Aorta (tissue), 5 donors: Measurements from ENCODE around the gene ATG2B. TPM values are rescaled to one million over a fixed set of nuclear protein-coding genes. Genes with fewer than 3 reads are reported as not detected.
"Not testable (repeated sequence)": the region's sequence is repeated elsewhere in the genome, so short reads cannot be mapped to it uniquely, and the experiment has no call there.

Experiments used
- ATAC-seq: fragments of 200-7000 bp; cut with Tn5 transposase; one replicate; pipeline ENCODE4 v1.9.1; 2022; ENCODE audit warnings: moderate library complexity; ENCODE audit not compliant: low FRiP score
- DNase-seq, 2 donors: peaks; one replicate each; pipeline ENCODE4 v3.0.0-alpha.2; 2020
- H3K27ac ChIP-seq, 2 donors: one replicate each; pipeline ENCODE4 v1.5.1; 2013; ENCODE audit warnings: low read length in 2 of 2, mild to moderate bottlenecking in 2 of 2, moderate library complexity in 2 of 2, control low read depth in 1 of 2, inconsistent platforms in 1 of 2, low read depth in 1 of 2
- H3K27me3 ChIP-seq, 2 donors: one replicate each; pipeline ENCODE4 v1.6.1; 2013; ENCODE audit warnings: control low read depth in 1 of 2, low read length in 1 of 2, mild to moderate bottlenecking in 1 of 2, moderate library complexity in 1 of 2; ENCODE audit not compliant: insufficient read depth in 2 of 2, control insufficient read depth in 1 of 2
- H3K36me3 ChIP-seq, 2 donors: one replicate each; pipeline ENCODE4 v1.6.1; 2013; ENCODE audit warnings: control low read depth in 1 of 2, low read length in 1 of 2, mild to moderate bottlenecking in 1 of 2; ENCODE audit not compliant: insufficient read depth in 2 of 2, control insufficient read depth in 1 of 2
- H3K4me1 ChIP-seq, 2 donors: one replicate each; pipeline ENCODE4 v1.6.1; 2013; ENCODE audit warnings: low read length in 2 of 2, control low read depth in 1 of 2, mild to moderate bottlenecking in 1 of 2, moderate library complexity in 1 of 2; ENCODE audit not compliant: insufficient read depth in 2 of 2, control insufficient read depth in 1 of 2
- H3K4me3 ChIP-seq, 2 donors: one replicate each; pipeline ENCODE4 v1.5.1; 2013; ENCODE audit warnings: low read length in 2 of 2, control low read depth in 1 of 2, mild to moderate bottlenecking in 1 of 2
- H3K9me3 ChIP-seq: one replicate; pipeline ENCODE4 v1.6.1; 2013; ENCODE audit warnings: mild to moderate bottlenecking, low read length; ENCODE audit not compliant: control insufficient read depth
- WGBS, 2 donors: extraction: QIAGEN DNeasy Blood & Tissue Kit; methylation state at CpG; one replicate each; pipeline ENCODE4 v1.1.7; 2013; 5-methylcytosine and 5-hydroxymethylcytosine counted together
- intact Hi-C, 2 donors: fragments of 100-400 bp; cut with DNase I; formaldehyde crosslinking; loops; one replicate each; pipeline versions ENCODE4 v1.14.2 to v1.15.0; 2022
- polyA plus RNA-seq, 2 donors: library from polyadenylated mRNA; stranded (reverse); fragments of 200-250 nt; gene quantifications; one replicate each; pipeline ENCODE4 v1.2.3, GENCODE V29; 2013
- total RNA-seq, 2 donors: library from RNA; stranded (reverse); fragmentation: NEBNext Ultra II Directional; extraction: Animal tissue kit (Norgen Biotek cat#: 25700); gene quantifications; one replicate each; pipeline ENCODE4 v1.2.1, GENCODE V29; 2021
- donor health status: healthy with polysubstance abuse.
- donor health status: Bipolar disorder and iron deficiency.
- donor health status: DM: no; HTN: no; CAD: no.
- donor health status: DM: no; HTN: no; CAD: no.
- donor health status: DM: yes; HTN: yes; CAD: no.

Gene ATG2B
- total and polyA plus RNA-seq, 4 donors: 1.5 to 36.7 (median 14.4) TPM

GRCh38 chr14:96349286-96350075 is 13.7 kb downstream of the ATG2B start:
- WGBS, 2 donors: 89 to 91% methylated on average over 7 of the region's 7 CpGs
- DNase-seq (no peak), ATAC-seq (no peak)
- Histone ChIP-seq H3K27me3 (no peaks in the 10 kb centered on the region), H3K9me3 (no peaks in the 10 kb centered on the region), H3K4me3 (no peak overlapping the region), H3K27ac (no peak overlapping the region), H3K4me1 (peaks cover 0 to 4% of the 10 kb centered on the region in 2 donors), H3K36me3 (no peaks in the 10 kb centered on the region)
- intact Hi-C loops: no loop called here

DNA sequence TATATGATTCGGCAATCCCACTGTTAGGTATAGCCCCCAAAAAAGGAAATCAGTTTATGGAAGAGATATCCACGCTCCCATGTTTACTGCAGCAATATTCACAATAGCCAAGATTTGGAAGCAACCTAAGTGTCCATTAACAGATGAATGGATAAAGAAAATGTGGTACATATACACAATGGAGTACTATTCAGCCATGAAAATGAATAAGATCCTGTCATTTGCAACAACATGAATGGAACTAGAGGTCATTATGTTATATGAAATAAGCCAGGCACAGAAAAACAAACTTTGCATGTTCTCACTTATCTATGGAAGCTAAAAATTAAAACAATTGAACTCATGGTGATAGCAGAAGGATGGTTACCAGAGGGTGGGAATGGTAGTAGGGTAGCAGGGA is 15.2 kb downstream of the ATG2B start:
- intact Hi-C loops, ATAC-seq: not testable (repeated sequence)
- 95 to 98% methylated on average over 2 of the region's 2 CpGs for WGBS, 2 donors

DNA sequence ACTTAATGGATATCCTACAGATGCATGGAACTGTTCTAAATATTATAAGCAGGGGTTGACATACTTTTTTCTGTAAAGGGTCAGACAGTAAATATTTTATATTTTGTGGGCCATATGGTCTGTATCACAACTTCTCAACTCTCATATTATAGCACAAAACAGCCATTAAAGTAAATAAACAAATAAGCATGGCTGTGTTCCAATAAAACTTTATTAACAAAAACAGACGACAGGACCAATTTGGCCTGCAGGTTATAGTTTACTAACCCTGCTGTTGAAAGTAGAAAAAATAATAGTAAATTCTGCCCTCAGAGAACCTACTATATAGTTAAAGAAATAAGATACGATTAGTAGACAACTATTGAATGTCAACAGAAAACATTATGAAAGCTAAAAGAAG is 17.5 kb downstream of the ATG2B start:
- WGBS, 2 donors: 90 to 91% methylated on average over 2 of the region's 2 CpGs
- Histone ChIP-seq H3K4me1 (peaks cover 0 to 4% of the 10 kb centered on the region in 2 donors), H3K36me3 (peaks cover 0 to 2% of the 10 kb centered on the region in 2 donors), H3K4me3 (no peak overlapping the region), H3K27ac (no peak overlapping the region), H3K27me3 (no peaks in the 10 kb centered on the region), H3K9me3 (no peaks in the 10 kb centered on the region)
- intact Hi-C loops: no loop called here
- no peak for ATAC-seq
- DNase-seq: no peak

More for the DNA sequence above, 15.2 kb downstream of the ATG2B start:
- not testable (repeated sequence) for H3K27me3 ChIP-seq, H3K27ac ChIP-seq, H3K4me3 ChIP-seq, DNase-seq, H3K9me3 ChIP-seq, H3K4me1 ChIP-seq, H3K36me3 ChIP-seq

DNA sequence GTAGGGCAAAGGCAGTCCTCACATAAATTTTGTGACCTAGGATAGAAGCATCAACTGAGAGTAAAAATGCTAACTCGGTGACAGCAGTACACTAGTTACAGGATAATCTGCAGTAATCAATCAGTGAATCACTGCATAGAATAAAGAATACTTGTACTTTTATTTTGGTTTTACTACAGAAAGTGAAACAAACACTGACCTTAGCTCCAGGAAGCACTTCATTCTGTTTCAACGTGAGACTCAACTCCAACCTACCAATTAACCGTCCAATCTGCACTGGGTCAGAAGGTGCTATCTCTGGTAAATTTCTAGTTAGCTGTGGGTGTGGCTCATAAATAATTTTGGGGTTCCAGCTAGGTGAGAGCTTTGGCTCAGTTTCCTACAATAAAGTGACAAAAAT is 21.8 kb downstream of the ATG2B start:
- H3K4me1 ChIP-seq: no peaks in the 10 kb centered on the region
- no peaks in the 10 kb centered on the region for H3K27me3 ChIP-seq
- DNase-seq: no peak
- H3K9me3 ChIP-seq: no peaks in the 10 kb centered on the region
- peaks cover 0 to 2% of the 10 kb centered on the region in 2 donors for H3K36me3 ChIP-seq
- ATAC-seq: no peak
- intact Hi-C loops: no loop called here
- WGBS, 2 donors: 82 to 86% methylated on average over 3 of the region's 3 CpGs
- no peak overlapping the region for H3K4me3 ChIP-seq
- H3K27ac ChIP-seq: no peak overlapping the region

DNA sequence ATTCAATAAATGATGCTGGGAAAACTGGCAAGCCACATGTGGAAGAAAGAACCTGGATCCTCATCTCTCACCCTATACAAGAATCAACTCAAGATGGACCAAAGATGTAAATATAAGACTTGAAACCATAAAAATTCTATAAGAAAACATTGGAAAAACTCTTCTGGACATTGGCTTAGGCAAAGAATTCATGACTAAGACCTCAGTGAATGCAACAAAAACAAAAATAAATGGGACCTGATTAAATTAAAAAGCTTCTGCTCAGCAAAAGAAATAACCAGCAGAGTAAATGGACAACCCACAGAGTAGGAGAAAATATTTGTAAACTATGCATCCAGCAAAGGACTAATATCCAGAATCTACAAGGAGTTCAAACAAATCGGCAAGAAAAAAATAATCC is 24.6 kb downstream of the ATG2B start:
- Histone ChIP-seq H3K27me3 (no peaks in the 10 kb centered on the region), H3K27ac (no peak overlapping the region), H3K9me3 (no peaks in the 10 kb centered on the region), H3K4me3 (no peak overlapping the region), H3K36me3 (peaks cover 0 to 2% of the 10 kb centered on the region in 2 donors), H3K4me1 (no peaks in the 10 kb centered on the region)
- DNase-seq (no peak), ATAC-seq (no peak)
- WGBS, 2 donors: 100% methylated on average over 1 of the region's 1 CpG
- intact Hi-C loops: no loop called here

- H3K27ac ChIP-seq: no peak overlapping the region
- DNase-seq: no peak
- H3K27me3 ChIP-seq: no peaks in the 10 kb centered on the region
- ATAC-seq: no peak
- no peak overlapping the region for H3K4me3 ChIP-seq
- 94 to 97% methylated on average over 7 of the region's 7 CpGs for WGBS, 2 donors
- no peaks in the 10 kb centered on the region for H3K4me1 ChIP-seq
- H3K9me3 ChIP-seq: no peaks in the 10 kb centered on the region
- intact Hi-C loops: loop anchor here in 1 of 2 donors (10.0 kb wide), 1 partner anchor 221 kb away; no protein-coding TSS in a partner anchor
- H3K36me3 ChIP-seq: peaks cover 2 to 3% of the 10 kb centered on the region in 2 donors
Measured at GRCh38 chr14:96324219-96324618, 38.9 kb downstream of the ATG2B start.

GRCh38 chr14:96320605-96321004 is 42.5 kb downstream of the ATG2B start:
- intact Hi-C loops: loop anchor here in 1 of 2 donors (10.0 kb wide), 1 partner anchor 224 kb away; no protein-coding TSS in a partner anchor
- Histone ChIP-seq H3K4me3 (no peak overlapping the region), H3K4me1 (no peaks in the 10 kb centered on the region), H3K9me3 (no peaks in the 10 kb centered on the region), H3K27ac (no peak overlapping the region), H3K27me3 (no peaks in the 10 kb centered on the region), H3K36me3 (peaks cover 3 to 6% of the 10 kb centered on the region in 2 donors)
- WGBS, 2 donors: 93 to 96% methylated on average over 1 of the region's 1 CpG
- DNase-seq (no peak), ATAC-seq (no peak)

GRCh38 chr14:96318836-96319235 is 44.3 kb downstream of the ATG2B start:
- 84 to 89% methylated on average over 9 of the region's 9 CpGs for WGBS, 2 donors
- DNase-seq: no peak
- H3K36me3 ChIP-seq: peaks cover 5 to 6% of the 10 kb centered on the region in 2 donors
- no peaks in the 10 kb centered on the region for H3K9me3 ChIP-seq
- no peak overlapping the region for H3K27ac ChIP-seq
- no peak for ATAC-seq
- no peak overlapping the region for H3K4me3 ChIP-seq
- no peaks in the 10 kb centered on the region for H3K27me3 ChIP-seq
- intact Hi-C loops: no loop called here
- H3K4me1 ChIP-seq: no peaks in the 10 kb centered on the region

- intact Hi-C loops: no loop called here
- WGBS, 2 donors: 96 to 98% methylated on average over 3 of the region's 3 CpGs
Measured at GRCh38 chr14:96316087-96316486, 47.1 kb downstream of the ATG2B start.

More at GRCh38 chr14:96316087-96316486, 47.1 kb downstream of the ATG2B start:
- peaks cover 3 to 7% of the 10 kb centered on the region in 2 donors for H3K36me3 ChIP-seq
- no peak overlapping the region for H3K4me3 ChIP-seq
- H3K27me3 ChIP-seq: no peaks in the 10 kb centered on the region
- ATAC-seq (no peak), DNase-seq (no peak)
- no peaks in the 10 kb centered on the region for H3K9me3 ChIP-seq
- H3K27ac ChIP-seq: no peak overlapping the region
- no peaks in the 10 kb centered on the region for H3K4me1 ChIP-seq
